Fibroblast of pulmonary artery (primary cell): Measurements from ENCODE around the gene TOB1.

Experiments
- DNase-seq: peaks from one replicate; pipeline ENCODE4 v3.0.0-alpha.2; 2010; ENCODE audit warnings: low read depth
- H3K4me3 ChIP-seq: replicated peaks from 2 replicates; pipeline ENCODE4 v1.5.1; 2011; ENCODE audit warnings: low read depth, mild to moderate bottlenecking, control low read depth, low read length, moderate library complexity
- TF ChIP-seq, protein P1 (sequence below): IDR thresholded peaks from 2 replicates; pipeline ENCODE4 v1.5.1; 2011; ENCODE audit warnings: mild to moderate bottlenecking, control low read depth, low read length, inconsistent platforms; ENCODE audit errors: missing control alignments

The TOB1 gene

DNA sequence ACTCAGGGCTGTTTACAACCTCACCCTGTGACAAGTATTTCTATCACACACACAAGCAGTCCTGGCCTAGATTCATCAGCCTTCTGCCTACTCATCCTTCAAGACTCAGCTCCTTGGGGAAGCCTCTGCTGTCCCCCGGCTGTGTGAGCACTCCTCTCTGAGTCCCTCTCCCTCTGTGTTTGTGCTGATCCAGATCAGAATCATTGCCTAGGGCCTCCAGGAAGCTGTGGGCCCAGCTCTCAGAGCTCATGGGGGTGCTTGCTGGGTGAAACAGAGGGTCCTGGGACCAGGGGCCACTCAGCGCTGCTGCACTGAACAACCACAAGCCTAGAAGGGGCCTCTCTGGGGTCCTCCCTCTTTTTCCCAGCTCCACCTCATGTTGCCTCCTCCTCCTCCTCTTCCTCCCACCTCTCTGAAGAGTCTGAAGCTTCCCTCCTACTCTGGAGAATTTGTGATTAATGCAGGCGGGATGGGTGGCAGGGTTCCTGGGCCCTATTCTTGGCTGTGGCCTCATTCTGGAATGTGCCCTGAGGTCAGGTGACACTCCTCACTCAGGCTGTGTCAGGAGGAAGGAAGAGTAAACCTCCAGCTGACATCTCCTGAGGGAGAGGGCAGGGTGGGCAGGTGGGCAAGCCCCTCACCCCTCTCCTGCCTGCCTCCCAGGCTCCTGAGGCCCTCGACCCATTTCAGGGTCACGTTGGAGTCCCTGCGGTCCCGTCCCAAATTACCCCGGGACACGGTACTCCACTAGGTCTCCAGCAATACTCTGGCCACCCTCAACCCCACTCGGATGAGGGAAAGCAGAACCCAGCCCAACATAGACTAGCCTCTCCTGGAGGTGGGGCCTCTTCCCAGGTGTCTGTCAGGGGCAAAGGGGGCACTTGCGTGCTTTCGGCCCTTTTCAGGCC lies 20.7 kb downstream of the TOB1 start:
- TF ChIP-seq, protein P1, sequence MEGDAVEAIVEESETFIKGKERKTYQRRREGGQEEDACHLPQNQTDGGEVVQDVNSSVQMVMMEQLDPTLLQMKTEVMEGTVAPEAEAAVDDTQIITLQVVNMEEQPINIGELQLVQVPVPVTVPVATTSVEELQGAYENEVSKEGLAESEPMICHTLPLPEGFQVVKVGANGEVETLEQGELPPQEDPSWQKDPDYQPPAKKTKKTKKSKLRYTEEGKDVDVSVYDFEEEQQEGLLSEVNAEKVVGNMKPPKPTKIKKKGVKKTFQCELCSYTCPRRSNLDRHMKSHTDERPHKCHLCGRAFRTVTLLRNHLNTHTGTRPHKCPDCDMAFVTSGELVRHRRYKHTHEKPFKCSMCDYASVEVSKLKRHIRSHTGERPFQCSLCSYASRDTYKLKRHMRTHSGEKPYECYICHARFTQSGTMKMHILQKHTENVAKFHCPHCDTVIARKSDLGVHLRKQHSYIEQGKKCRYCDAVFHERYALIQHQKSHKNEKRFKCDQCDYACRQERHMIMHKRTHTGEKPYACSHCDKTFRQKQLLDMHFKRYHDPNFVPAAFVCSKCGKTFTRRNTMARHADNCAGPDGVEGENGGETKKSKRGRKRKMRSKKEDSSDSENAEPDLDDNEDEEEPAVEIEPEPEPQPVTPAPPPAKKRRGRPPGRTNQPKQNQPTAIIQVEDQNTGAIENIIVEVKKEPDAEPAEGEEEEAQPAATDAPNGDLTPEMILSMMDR: no peak
- DNase-seq: no peak
- H3K4me3 ChIP-seq: no peak overlapping the region

DNA sequence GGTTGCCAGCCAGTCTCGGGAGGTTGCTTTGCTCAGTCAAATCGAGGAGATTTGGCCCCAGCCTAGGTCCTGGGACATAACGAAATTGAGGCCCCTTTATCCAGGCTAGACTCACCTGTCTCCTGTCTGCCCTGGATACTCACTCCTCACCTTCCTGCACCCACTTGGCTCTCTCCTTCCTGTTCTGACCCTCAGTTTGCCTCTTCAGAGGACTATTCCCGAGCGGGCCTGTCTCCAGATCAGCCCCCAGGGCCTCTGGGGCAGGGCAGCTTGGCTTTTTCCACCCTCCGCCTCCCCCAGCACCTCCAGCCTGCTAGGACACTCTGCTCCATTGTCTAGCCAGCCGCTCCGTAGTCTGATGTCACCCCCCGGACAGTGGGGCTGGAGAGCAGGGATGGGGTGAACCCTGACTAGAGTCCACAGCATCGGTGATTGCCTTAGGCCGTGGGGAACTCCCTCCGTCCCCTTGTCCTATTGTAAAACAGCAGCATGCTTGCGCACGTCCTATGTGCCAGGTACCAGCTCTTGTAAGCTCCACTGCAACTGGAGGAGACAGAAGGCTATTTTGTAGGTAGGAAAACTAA lies 21.9 kb downstream of the TOB1 start:
- no peak for DNase-seq
- TF ChIP-seq, protein P1: no peak
- H3K4me3 ChIP-seq: no peak overlapping the region

DNA sequence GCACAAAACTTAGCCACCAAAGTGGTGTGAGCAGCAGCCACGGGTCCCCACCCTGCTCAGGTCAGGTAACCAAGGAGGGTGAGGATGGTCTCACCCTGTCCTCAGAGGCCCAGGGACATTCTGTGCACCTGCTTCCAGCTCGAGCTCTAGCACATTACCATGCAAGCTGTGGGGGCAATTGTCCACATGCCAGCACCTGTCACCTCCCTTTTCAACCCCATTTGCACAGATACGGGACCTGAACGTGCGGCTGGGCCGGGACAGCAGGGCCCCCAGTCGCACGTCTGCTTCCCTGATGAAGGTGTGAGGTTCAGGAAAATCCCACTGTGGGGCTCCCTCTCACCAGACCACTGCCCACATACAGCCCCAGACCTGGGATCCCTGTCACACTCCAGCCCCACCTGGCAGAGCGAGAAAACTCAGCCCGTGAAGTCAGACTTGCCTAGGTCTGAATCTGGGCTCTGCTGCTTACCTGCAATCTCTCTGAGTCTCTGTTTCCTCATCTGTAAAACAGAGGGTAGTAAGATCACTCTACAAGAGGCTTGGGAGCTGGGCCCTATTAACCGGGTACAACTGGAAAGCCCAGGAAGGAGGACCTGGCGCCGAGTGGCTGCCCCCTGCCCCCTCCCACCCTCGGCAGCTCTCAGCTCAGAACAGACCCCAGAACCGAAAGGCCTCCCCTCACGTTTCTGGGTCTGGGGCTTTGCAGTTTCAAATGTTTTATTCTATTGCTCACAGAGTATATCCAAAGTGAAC lies 22.8 kb downstream of the TOB1 start:
- TF ChIP-seq, protein P1: no peak
- H3K4me3 ChIP-seq: no peak overlapping the region
- DNase-seq: no peak

DNA sequence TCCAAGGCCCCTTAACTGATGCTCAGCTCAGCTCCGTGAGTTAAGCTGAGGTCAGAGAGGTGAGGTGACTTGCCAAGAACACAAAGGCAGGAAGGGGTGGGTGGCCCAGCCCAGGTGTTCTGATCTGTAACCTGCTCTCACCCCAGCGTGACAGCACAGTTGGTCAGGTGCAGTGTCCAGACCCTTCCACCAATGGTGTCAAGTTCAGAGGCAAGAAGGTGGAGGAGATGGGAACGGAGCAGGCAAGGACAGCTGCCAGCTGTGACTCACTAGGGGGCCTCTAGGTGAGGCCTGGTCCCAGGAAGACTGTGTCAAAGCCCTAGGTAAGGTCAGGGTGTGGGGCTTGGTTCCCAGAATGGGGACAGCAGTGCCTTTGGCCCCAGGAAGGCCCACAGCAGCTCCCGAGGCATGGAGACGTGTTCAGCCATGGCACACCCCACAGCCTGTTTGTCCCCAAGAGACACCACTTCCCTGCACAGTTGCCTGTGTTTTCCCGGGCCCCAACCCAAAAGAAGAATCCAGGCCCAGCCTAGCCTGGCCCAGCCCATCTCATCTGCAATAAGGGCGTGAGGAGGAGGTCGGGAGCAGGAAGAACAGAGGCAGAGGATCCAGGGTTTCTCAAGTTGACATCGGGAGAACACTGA lies 23.5 kb downstream of the TOB1 start:
- DNase-seq: no peak
- no peak overlapping the region for H3K4me3 ChIP-seq
- TF ChIP-seq, protein P1: no peak

DNA sequence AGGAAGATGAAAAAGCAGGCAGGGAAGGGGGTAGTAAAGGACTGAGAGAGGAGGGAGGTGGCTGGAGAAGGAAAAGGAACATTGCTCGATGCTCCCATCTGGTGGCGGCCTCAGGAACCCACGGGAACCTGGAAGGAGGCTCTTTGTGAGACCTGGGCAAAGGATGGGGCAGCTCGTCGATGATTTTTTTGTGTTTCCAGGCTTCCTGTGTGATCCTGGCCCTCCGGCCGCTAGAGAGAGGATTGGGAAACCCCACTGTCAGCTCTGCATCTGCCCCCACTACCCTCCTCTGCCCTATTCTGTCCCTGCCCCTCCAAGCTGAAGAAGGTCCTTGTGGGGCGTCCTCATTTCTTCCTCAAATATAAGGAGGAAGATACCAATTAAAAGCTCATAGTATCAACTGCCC lies 24.2 kb downstream of the TOB1 start:
- DNase-seq: peak; percentile 78
- TF ChIP-seq, protein P1: peak; percentile 86
- no peak overlapping the region for H3K4me3 ChIP-seq

DNA sequence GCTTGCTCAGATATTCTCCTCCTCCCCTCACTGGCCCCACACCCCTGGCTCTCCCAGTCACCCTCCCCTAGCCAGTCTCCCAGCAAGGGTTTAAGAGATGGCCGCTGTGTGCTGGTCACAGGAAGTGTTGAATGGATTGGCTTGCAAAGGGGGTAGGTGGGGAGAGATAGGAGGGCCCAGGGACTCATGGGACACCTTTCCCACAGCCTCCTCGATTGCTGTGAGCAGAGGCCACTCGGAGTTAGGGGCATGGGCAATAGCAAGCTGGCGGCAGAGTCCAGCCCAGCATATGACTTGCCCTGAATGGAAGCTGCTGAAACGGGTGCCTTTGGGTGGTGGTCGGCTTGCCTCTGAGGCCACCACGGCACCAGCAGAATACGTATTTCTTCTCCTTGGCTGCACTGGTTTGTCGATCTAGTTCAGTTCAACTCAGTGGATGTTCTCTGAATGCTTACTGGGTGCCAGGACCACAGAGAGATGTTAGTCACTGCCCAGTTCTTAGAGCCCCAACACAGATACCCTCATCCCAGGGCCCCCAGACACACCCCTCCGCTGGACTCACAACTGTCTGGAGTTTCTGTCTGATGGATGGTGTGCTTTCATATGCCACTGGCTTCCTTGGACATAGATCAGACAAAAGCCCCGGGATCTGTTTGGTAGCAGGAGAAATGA lies 24.7 kb downstream of the TOB1 start:
- DNase-seq: no peak
- no peak overlapping the region for H3K4me3 ChIP-seq
- TF ChIP-seq, protein P1: no peak
